Thyroid gland (tissue), 4 donors: Measurements from ENCODE around the gene DEFB124. TPM values are rescaled to one million over a fixed set of nuclear protein-coding genes. Genes with fewer than 3 reads are reported as not detected.
"Not testable (repeated sequence)": the region's sequence is repeated elsewhere in the genome, so short reads cannot be mapped to it uniquely, and the experiment has no call there.

Source experiments
- DNase-seq, 2 donors: peaks; one replicate each; pipeline ENCODE4 v3.0.0-alpha.2; 2019
- H3K27ac ChIP-seq, 3 donors: fragments of 200-600 bp; sonication (generic); 1 replicate in 2 of 3; 2 replicates in 1 of 3; pipeline ENCODE4 v1.5.1; 2016 to 2019; ENCODE audit warnings: mild to moderate bottlenecking in 1 of 3, moderate library complexity in 1 of 3
- H3K27me3 ChIP-seq: fragments of 200-600 bp; sonication (generic); one replicate; pipeline ENCODE4 v1.5.1; 2019
- H3K36me3 ChIP-seq, 2 donors: fragments of 200-600 bp; sonication (generic); one replicate each; pipeline ENCODE4 v1.5.1; 2016 to 2019
- H3K4me1 ChIP-seq, 2 donors: fragments of 200-600 bp; sonication (generic); one replicate each; pipeline ENCODE4 v1.5.1; 2017 to 2019
- H3K4me3 ChIP-seq, 3 donors: fragments of 200-600 bp; sonication (generic); replicated peaks in 1 of 3; 1 replicate in 2 of 3; 2 replicates in 1 of 3; pipeline ENCODE4 v1.5.1; 2016; ENCODE audit warnings: mild to moderate bottlenecking in 1 of 3
- H3K9me3 ChIP-seq: fragments of 200-600 bp; sonication (generic); one replicate; pipeline ENCODE4 v1.5.1; 2017
- POLR2A ChIP-seq, 2 donors: fragments of 450-650 bp; IDR thresholded peaks; one replicate each; pipeline ENCODE4 v1.6.1; 2017; ENCODE audit warnings: antibody characterized with exemption in 2 of 2, mild to moderate bottlenecking in 2 of 2, moderate library complexity in 1 of 2
- WGBS, 2 donors: methylation state at CpG; one replicate each; pipeline ENCODE4 v1.1.5; 2017; 5-methylcytosine and 5-hydroxymethylcytosine counted together
- intact Hi-C: fragments of 100-400 bp; cut with DNase I; formaldehyde crosslinking; loops from one replicate; pipeline ENCODE4 v1.15.1; 2023
- total RNA-seq, 4 donors: library from RNA; depleted of rRNA; stranded (reverse); fragments of >200 nt; gene quantifications; one replicate each; pipeline ENCODE4 v1.2.3, GENCODE V29; 2016
- TF ChIP-seq, protein P1 (sequence below), 6 experiments: fragments of 200-600 bp in 3 of 6; fragments of 450-650 bp in 3 of 6; sonication (generic) in 3 of 6; IDR thresholded peaks; one replicate each; pipeline ENCODE4 v1.5.1; 2016 to 2019; ENCODE audit warnings: antibody characterized with exemption in 6 of 6, mild to moderate bottlenecking in 2 of 6, inconsistent platforms in 1 of 6, moderate library complexity in 1 of 6

Gene DEFB124
- total RNA-seq, 4 donors from 2014 or later: not detected

GRCh38 chr20:31446084-31446819 is 28.7 kb downstream of the DEFB124 start:
- intact Hi-C loops: no loop called here
- Histone ChIP-seq H3K9me3 (no peaks in the 10 kb centered on the region), H3K36me3 (no peaks in the 10 kb centered on the region), H3K27me3 (no peaks in the 10 kb centered on the region), H3K27ac (no peak overlapping the region), H3K4me1 (no peaks in the 10 kb centered on the region), H3K4me3 (no peak overlapping the region)
- no peak for DNase-seq
- WGBS, 2 donors: 75 to 77% methylated on average over 12 of the region's 12 CpGs
- TF ChIP-seq POLR2A (IDR thresholded peaks at IDR 0.05): no peak
- TF ChIP-seq, protein P1, sequence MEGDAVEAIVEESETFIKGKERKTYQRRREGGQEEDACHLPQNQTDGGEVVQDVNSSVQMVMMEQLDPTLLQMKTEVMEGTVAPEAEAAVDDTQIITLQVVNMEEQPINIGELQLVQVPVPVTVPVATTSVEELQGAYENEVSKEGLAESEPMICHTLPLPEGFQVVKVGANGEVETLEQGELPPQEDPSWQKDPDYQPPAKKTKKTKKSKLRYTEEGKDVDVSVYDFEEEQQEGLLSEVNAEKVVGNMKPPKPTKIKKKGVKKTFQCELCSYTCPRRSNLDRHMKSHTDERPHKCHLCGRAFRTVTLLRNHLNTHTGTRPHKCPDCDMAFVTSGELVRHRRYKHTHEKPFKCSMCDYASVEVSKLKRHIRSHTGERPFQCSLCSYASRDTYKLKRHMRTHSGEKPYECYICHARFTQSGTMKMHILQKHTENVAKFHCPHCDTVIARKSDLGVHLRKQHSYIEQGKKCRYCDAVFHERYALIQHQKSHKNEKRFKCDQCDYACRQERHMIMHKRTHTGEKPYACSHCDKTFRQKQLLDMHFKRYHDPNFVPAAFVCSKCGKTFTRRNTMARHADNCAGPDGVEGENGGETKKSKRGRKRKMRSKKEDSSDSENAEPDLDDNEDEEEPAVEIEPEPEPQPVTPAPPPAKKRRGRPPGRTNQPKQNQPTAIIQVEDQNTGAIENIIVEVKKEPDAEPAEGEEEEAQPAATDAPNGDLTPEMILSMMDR (IDR thresholded peaks at IDR 0.05): no peak

DNA sequence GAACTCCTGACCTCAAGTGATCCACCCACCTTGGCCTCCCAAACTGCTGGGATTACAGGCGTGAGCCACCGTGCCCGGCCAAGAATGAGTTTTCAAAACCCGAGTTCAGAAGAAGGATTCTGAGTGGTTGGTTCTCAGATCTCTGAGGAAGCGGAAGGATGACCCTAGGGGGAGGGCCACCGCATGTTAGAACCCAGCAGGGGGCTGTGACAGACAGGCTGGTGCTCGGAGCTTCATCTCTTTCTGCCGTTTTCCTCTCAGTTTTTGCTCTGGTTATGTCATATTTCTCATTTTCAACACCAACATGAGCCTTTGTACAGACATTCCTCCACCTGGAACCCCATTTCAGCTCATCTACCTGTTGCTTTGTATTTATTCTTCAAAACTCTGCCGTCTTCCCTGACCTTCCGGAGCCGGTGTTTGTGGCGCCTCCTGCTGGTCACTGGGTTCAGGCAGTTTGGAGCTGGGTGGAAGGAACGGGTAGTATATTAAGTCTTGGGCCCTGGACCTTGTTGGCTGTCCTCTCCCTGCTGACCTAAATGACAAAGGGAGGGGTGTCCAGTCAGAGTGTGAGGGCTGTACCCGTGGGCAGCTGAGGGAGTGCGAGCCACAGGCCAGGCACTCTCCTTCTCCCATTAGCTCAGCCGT is 34.8 kb downstream of the DEFB124 start, which contains the start of gene DEFB123:
Gene DEFB123, plus strand, starts transcription at position 621 of the 648 bp plus-strand sequence. CDS start 67 bp downstream, outside the sequence.
- H3K4me1 ChIP-seq: no peaks in the 10 kb centered on the region
- no peaks in the 10 kb centered on the region for H3K9me3 ChIP-seq

GRCh38 chr20:31430568-31431115 is 44.3 kb downstream of the DEFB124 start:
- TF ChIP-seq POLR2A (IDR thresholded peaks at IDR 0.05): no peak
- TF ChIP-seq, protein P1 (IDR thresholded peaks at IDR 0.05): no peak

More for the DNA sequence above, 34.8 kb downstream of the DEFB124 start, which contains the start of gene DEFB123:
- no peak within 1 kb of the TSS for H3K4me3 ChIP-seq
- H3K36me3 ChIP-seq: no peaks in the 10 kb centered on the region
- intact Hi-C loops: no loop called here
- DNase-seq: no peak
- 73 to 83% methylated on average over 16 of the region's 16 CpGs for WGBS, 2 donors
- H3K27ac ChIP-seq: no peak within 1 kb of the TSS
- TF ChIP-seq, protein P1 (IDR thresholded peaks at IDR 0.05): no peak
- no peak for TF ChIP-seq POLR2A (IDR thresholded peaks at IDR 0.05)
- no peaks in the 10 kb centered on the region for H3K27me3 ChIP-seq

DNA sequence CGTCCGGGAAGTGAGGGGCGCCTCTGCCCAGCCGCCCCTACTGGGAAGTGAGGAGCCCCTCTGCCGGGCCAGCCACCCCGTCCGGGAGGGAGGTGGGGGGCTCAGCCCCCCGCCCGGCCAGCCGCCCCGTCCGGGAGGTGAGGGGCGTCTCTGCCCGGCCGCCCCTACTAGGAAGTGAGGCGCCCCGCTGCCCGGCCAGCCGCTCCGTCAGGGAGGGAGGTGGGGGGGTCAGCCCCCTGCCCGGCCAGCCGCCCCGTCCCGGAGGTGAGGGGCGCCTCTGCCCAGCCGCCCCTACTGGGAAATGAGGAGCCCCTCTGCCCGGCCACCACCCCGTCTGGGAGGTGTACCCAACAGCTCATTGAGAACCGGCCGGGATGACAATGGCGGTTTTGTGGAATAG is 47.4 kb downstream of the DEFB124 start:
- intact Hi-C loops, DNase-seq, H3K9me3 ChIP-seq, H3K4me1 ChIP-seq, H3K4me3 ChIP-seq, H3K27me3 ChIP-seq, H3K27ac ChIP-seq, H3K36me3 ChIP-seq: not testable (repeated sequence)
- 96 to 98% methylated on average over 10 to 17 of the region's 31 CpGs for WGBS, 2 donors

More at GRCh38 chr20:31430568-31431115, 44.3 kb downstream of the DEFB124 start:
- 56 to 71% methylated on average over 4 of the region's 4 CpGs for WGBS, 2 donors
- no peak for DNase-seq
- Histone ChIP-seq H3K4me1 (no peaks in the 10 kb centered on the region), H3K27ac (no peak overlapping the region), H3K4me3 (no peak overlapping the region), H3K27me3 (no peaks in the 10 kb centered on the region), H3K36me3 (no peaks in the 10 kb centered on the region), H3K9me3 (no peaks in the 10 kb centered on the region)
- intact Hi-C loops: no loop called here

- H3K4me1 ChIP-seq, H3K27ac ChIP-seq, H3K36me3 ChIP-seq, H3K27me3 ChIP-seq, intact Hi-C loops, DNase-seq, H3K4me3 ChIP-seq, H3K9me3 ChIP-seq: not testable (repeated sequence)
- no CpG with 5 or more reads among the region's 48 CpGs for WGBS, 2 donors
Observed at GRCh38 chr20:31426891-31427551, 47.9 kb downstream of the DEFB124 start.
